PC-3 (cell line): ENCODE measurements around the gene ITGA4.

Experiments used
- CTCF ChIP-seq: fragments of 300-600 bp; sonication (generic); conservative IDR thresholded peaks from 2 replicates; pipeline ENCODE4 v1.5.1; 2017; ENCODE audit warnings: antibody characterized with exemption, low read depth, mild to moderate bottlenecking, low read length
- EZH2phosphoT487 ChIP-seq: fragments of 300-600 bp; sonication (generic); IDR thresholded peaks from 2 replicates; pipeline ENCODE4 v1.6.1; 2018; ENCODE audit warnings: mild to moderate bottlenecking, antibody characterized with exemption, low read length, borderline replicate concordance

- TF ChIP-seq EZH2phosphoT487 (no peak), CTCF (no peak)
Observed at GRCh38 chr2:181585732-181586131, 128.5 kb downstream of the ITGA4 start.
